Neural cell (in vitro differentiated cells): ENCODE measurements around the gene FHL1. TPM values are rescaled to one million over a fixed set of nuclear protein-coding genes. Genes with fewer than 3 reads are reported as not detected.

Source experiments
- H2AFZ ChIP-seq: fragments of 200-600, 300-800 bp; sonication (generic), shearing (Covaris generic); 2 replicates; pipeline ENCODE4 v1.6.0; 2014; ENCODE audit warnings: low read depth, mild to moderate bottlenecking, antibody characterized with exemption, low read length, moderate library complexity
- H3F3A ChIP-seq: fragments of 200-600 bp; shearing (Covaris generic); 2 replicates; pipeline ENCODE4 v1.6.1; 2016; ENCODE audit warnings: mild to moderate bottlenecking, moderate library complexity, mixed read lengths, antibody characterized with exemption, low read length; ENCODE audit not compliant: insufficient read depth, poor library complexity, severe bottlenecking
- H3K27ac ChIP-seq: fragments of 200-600, 300-800 bp; sonication (generic), shearing (Covaris generic); 2 replicates; pipeline ENCODE4 v1.5.1; 2014; ENCODE audit warnings: mild to moderate bottlenecking, low read length, moderate library complexity
- H3K27me3 ChIP-seq: fragments of 300-800, 200-600 bp; sonication (generic), shearing (Covaris generic); 2 replicates; pipeline ENCODE4 v1.6.0; 2014; ENCODE audit warnings: mild to moderate bottlenecking, low read depth, low read length, moderate library complexity; ENCODE audit not compliant: insufficient read depth
- H3K36me3 ChIP-seq: fragments of 300-800, 200-600 bp; sonication (generic), shearing (Covaris generic); 2 replicates; pipeline ENCODE4 v1.5.1; 2014; ENCODE audit warnings: mild to moderate bottlenecking, antibody characterized with exemption, low read length, moderate library complexity; ENCODE audit not compliant: insufficient read depth
- H3K4me2 ChIP-seq: fragments of 300-800, 200-600 bp; sonication (generic), shearing (Covaris generic); 2 replicates; pipeline ENCODE4 v1.6.0; 2014; ENCODE audit warnings: mild to moderate bottlenecking, low read length
- H3K4me3 ChIP-seq: fragments of 300-800, 200-600 bp; sonication (generic), shearing (Covaris generic); 2 replicates; pipeline ENCODE4 v1.5.1; 2014; ENCODE audit warnings: mild to moderate bottlenecking, low read length, moderate library complexity
- H3K79me2 ChIP-seq: fragments of 200-600 bp; shearing (Covaris generic); replicated peaks from 2 replicates; pipeline ENCODE4 v1.6.0; 2014; ENCODE audit warnings: mild to moderate bottlenecking, low read length, moderate library complexity; ENCODE audit not compliant: insufficient read depth
- H3K9ac ChIP-seq: fragments of 300-800, 200-600 bp; sonication (generic), shearing (Covaris generic); 2 replicates; pipeline ENCODE4 v1.6.1; 2016; ENCODE audit warnings: mild to moderate bottlenecking, low read length, mixed read lengths
- H3K9me2 ChIP-seq: fragments of 200-600 bp; shearing (Covaris generic); 2 replicates; pipeline ENCODE4 v1.6.1; 2016; ENCODE audit warnings: mild to moderate bottlenecking, low read length, mixed read lengths; ENCODE audit not compliant: insufficient read depth
- H3K9me3 ChIP-seq: fragments of 200-600, 300-800 bp; sonication (generic), shearing (Covaris generic); 2 replicates; pipeline ENCODE4 v1.6.1; 2016; ENCODE audit warnings: mild to moderate bottlenecking, mixed run types, low read length, moderate library complexity, mixed read lengths
- H4K20me1 ChIP-seq: fragments of 200-600 bp; shearing (Covaris generic); 2 replicates; pipeline ENCODE4 v1.6.1; 2016; ENCODE audit warnings: mild to moderate bottlenecking, mixed run types; ENCODE audit not compliant: insufficient read depth
- CTCF ChIP-seq: fragments of 450-650 bp; IDR thresholded peaks from 2 replicates; pipeline ENCODE4 v1.5.1; 2014; ENCODE audit warnings: antibody characterized with exemption, mild to moderate bottlenecking, moderate library complexity; ENCODE audit not compliant: poor library complexity, severe bottlenecking
- EP300 ChIP-seq: fragments of 450-650 bp; conservative IDR thresholded peaks from 2 replicates; pipeline ENCODE4 v1.6.1; 2014; ENCODE audit warnings: antibody characterized with exemption, mild to moderate bottlenecking, moderate library complexity; ENCODE audit not compliant: poor library complexity, severe bottlenecking
- EZH2 ChIP-seq: fragments of 200-600, 300-800 bp; shearing (Covaris generic), sonication (generic); IDR thresholded peaks from 2 replicates; pipeline ENCODE4 v1.6.1; 2014; ENCODE audit warnings: antibody characterized with exemption, low read length, borderline replicate concordance, mild to moderate bottlenecking; ENCODE audit not compliant: insufficient read depth, poor library complexity, severe bottlenecking
- MXI1 ChIP-seq: fragments of 450-650 bp; conservative IDR thresholded peaks from 2 replicates; pipeline ENCODE4 v1.6.1; 2014; ENCODE audit warnings: antibody characterized with exemption, mild to moderate bottlenecking; ENCODE audit not compliant: poor library complexity, severe bottlenecking
- POLR2AphosphoS5 ChIP-seq: IDR thresholded peaks from 2 replicates; pipeline ENCODE4 v1.6.1; 2012
- RAD21 ChIP-seq: fragments of 450-650 bp; conservative IDR thresholded peaks from 2 replicates; pipeline ENCODE4 v1.6.1; 2014; ENCODE audit warnings: antibody characterized with exemption, mild to moderate bottlenecking, moderate library complexity
- SMC3 ChIP-seq: fragments of 450-650 bp; conservative IDR thresholded peaks from 2 replicates; pipeline ENCODE4 v1.6.1; 2014; ENCODE audit warnings: antibody characterized with exemption, mild to moderate bottlenecking, moderate library complexity; ENCODE audit not compliant: poor library complexity
- TAF1 ChIP-seq: IDR thresholded peaks from 2 replicates; pipeline ENCODE4 v1.6.1; 2012; ENCODE audit warnings: low read depth
- polyA plus RNA-seq: library from polyadenylated mRNA; depleted of rRNA; stranded (reverse); fragments of >200 nt; gene quantifications from 2 replicates; pipeline ENCODE4 v1.2.3, GENCODE V29; 2014
- TF ChIP-seq, protein P1 (sequence below): IDR thresholded peaks from 2 replicates; pipeline ENCODE4 v1.6.1; 2012; ENCODE audit warnings: borderline replicate concordance

The FHL1 gene
- polyA plus RNA-seq, 1 donor from 2014 or later, result 235 TPM

DNA sequence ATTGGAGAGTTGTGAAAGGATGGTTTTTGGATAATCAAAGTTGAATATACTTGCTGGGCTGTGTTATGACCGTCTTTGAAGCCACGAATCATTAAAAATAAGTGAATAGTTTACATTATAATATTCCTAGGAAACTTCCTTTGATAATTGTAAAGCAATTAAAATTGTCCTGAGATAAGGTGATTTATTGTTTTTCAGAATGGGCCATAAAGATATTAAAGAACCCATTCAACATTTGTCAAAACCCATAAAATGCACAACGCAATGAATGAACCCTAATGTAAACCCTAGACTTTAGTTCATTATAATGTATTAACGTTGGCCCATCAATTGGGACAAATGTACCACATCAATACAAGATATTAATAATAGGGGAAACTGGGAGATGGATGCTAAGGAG, 11.4 kb downstream of the FHL1 start:
- TF ChIP-seq EZH2 (no peak), CTCF (no peak), EP300 (no peak), SMC3 (no peak), MXI1 (no peak), POLR2AphosphoS5 (no peak), TAF1 (no peak), RAD21 (no peak)
- TF ChIP-seq, protein P1, sequence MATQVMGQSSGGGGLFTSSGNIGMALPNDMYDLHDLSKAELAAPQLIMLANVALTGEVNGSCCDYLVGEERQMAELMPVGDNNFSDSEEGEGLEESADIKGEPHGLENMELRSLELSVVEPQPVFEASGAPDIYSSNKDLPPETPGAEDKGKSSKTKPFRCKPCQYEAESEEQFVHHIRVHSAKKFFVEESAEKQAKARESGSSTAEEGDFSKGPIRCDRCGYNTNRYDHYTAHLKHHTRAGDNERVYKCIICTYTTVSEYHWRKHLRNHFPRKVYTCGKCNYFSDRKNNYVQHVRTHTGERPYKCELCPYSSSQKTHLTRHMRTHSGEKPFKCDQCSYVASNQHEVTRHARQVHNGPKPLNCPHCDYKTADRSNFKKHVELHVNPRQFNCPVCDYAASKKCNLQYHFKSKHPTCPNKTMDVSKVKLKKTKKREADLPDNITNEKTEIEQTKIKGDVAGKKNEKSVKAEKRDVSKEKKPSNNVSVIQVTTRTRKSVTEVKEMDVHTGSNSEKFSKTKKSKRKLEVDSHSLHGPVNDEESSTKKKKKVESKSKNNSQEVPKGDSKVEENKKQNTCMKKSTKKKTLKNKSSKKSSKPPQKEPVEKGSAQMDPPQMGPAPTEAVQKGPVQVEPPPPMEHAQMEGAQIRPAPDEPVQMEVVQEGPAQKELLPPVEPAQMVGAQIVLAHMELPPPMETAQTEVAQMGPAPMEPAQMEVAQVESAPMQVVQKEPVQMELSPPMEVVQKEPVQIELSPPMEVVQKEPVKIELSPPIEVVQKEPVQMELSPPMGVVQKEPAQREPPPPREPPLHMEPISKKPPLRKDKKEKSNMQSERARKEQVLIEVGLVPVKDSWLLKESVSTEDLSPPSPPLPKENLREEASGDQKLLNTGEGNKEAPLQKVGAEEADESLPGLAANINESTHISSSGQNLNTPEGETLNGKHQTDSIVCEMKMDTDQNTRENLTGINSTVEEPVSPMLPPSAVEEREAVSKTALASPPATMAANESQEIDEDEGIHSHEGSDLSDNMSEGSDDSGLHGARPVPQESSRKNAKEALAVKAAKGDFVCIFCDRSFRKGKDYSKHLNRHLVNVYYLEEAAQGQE, result no peak

DNA sequence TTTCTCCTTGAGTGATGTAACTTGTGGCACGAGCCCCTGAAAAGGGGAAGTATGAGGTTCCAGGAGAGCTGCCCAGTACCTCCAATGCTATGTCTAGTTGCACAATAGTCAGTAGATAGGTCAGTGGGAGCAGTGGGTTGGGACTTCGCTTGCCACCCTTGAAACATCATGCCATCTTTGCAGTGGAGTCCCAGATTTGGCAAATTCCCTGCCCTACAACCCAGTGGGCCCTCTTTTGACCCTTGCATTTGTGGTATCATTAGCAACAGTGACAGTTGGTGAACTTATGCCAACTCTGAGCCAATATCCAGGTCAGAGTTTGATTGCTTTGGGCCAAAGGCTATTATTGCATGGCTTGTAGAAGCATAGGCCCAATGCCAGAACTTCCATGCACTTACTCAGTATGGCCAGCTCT, 12.3 kb downstream of the FHL1 start:
- Histone ChIP-seq H3K27ac (no peak overlapping the region), H3F3A (no peaks in the 10 kb centered on the region), H3K36me3 (no peaks in the 10 kb centered on the region), H3K79me2 (peaks cover 11% of the 10 kb centered on the region), H2AFZ (no peak overlapping the region), H4K20me1 (no peaks in the 10 kb centered on the region), H3K4me3 (no peak overlapping the region), H3K9me3 (no peaks in the 10 kb centered on the region), H3K9ac (no peak overlapping the region), H3K9me2 (no peaks in the 10 kb centered on the region), H3K27me3 (no peaks in the 10 kb centered on the region), H3K4me2 (no peak overlapping the region)
- no peak for TF ChIP-seq POLR2AphosphoS5
- no peak for TF ChIP-seq SMC3
- TF ChIP-seq RAD21, result no peak
- TF ChIP-seq EZH2, result no peak
- no peak for TF ChIP-seq MXI1
- TF ChIP-seq, protein P1, result no peak
- TF ChIP-seq CTCF, result no peak

More for the DNA sequence above, 11.4 kb downstream of the FHL1 start:
- Histone ChIP-seq H3K9me3 (no peaks in the 10 kb centered on the region), H3K27ac (no peak overlapping the region), H3K27me3 (no peaks in the 10 kb centered on the region), H3K4me2 (no peak overlapping the region), H3K9me2 (no peaks in the 10 kb centered on the region), H3F3A (no peaks in the 10 kb centered on the region), H3K4me3 (no peak overlapping the region), H3K36me3 (no peaks in the 10 kb centered on the region), H3K79me2 (peaks cover 19% of the 10 kb centered on the region), H3K9ac (no peak overlapping the region), H4K20me1 (no peaks in the 10 kb centered on the region), H2AFZ (no peak overlapping the region)
